CD4-positive, CD25-positive, alpha-beta regulatory T cell (primary cell): Measurements from ENCODE around the gene UBXN6. TPM values are rescaled to one million over a fixed set of nuclear protein-coding genes. Genes with fewer than 3 reads are reported as not detected.

Source experiments
- ATAC-seq, 2 donors: fragments of 150-1000 bp; cut with Tn5 transposase; one replicate each; pipeline ENCODE4 v1.10.0; 2021; ENCODE audit warnings: low read depth in 2 of 2, moderate number of reproducible peaks in 2 of 2, moderate library complexity in 1 of 2
- DNase-seq, 3 donors: peaks; one replicate each; pipeline versions ENCODE4 v3.0.0 to v3.0.0-alpha.2; 2012 to 2022; ENCODE audit warnings: mixed read lengths in 1 of 3
- H3K27ac ChIP-seq: one replicate; pipeline ENCODE4 v1.7.0; 2013; ENCODE audit warnings: mild to moderate bottlenecking, low read length; ENCODE audit not compliant: insufficient read depth, poor library complexity, severe bottlenecking
- H3K27me3 ChIP-seq: one replicate; pipeline ENCODE4 v1.7.0; 2013; ENCODE audit warnings: low read length; ENCODE audit not compliant: control insufficient read depth, insufficient read depth
- H3K36me3 ChIP-seq: one replicate; pipeline ENCODE4 v1.7.0; 2013; ENCODE audit warnings: mild to moderate bottlenecking, low read length, moderate library complexity; ENCODE audit not compliant: control insufficient read depth, insufficient read depth
- H3K4me1 ChIP-seq: 2 replicates; pipeline ENCODE4 v1.7.0; 2013; ENCODE audit warnings: mild to moderate bottlenecking, low read length; ENCODE audit not compliant: insufficient read depth, control insufficient read depth, poor library complexity, severe bottlenecking
- H3K4me3 ChIP-seq: one replicate; pipeline ENCODE4 v1.7.0; 2013; ENCODE audit warnings: low read depth, mild to moderate bottlenecking, low read length, moderate library complexity
- H3K9me3 ChIP-seq, 2 experiments: 1 replicate in 1 of 2; 2 replicates in 1 of 2; pipeline ENCODE4 v1.7.0; 2013; ENCODE audit warnings: low read length in 2 of 2, mild to moderate bottlenecking in 1 of 2, moderate library complexity in 1 of 2; ENCODE audit not compliant: control insufficient read depth in 2 of 2
- H3K27ac Mint-ChIP-seq, 3 donors: one replicate each; pipeline ENCODE4 v1.8.0; 2020 to 2022; ENCODE audit warnings: mild to moderate bottlenecking in 3 of 3, mixed read lengths in 3 of 3, moderate library complexity in 2 of 3
- H3K27me3 Mint-ChIP-seq: one replicate; pipeline ENCODE4 v1.8.0; 2022; ENCODE audit warnings: mild to moderate bottlenecking, mixed read lengths
- H3K36me3 Mint-ChIP-seq: one replicate; pipeline ENCODE4 v1.8.0; 2020; ENCODE audit warnings: mixed read lengths
- H3K4me1 Mint-ChIP-seq, 4 donors: one replicate each; pipeline ENCODE4 v1.8.0; 2020 to 2022; ENCODE audit warnings: mixed read lengths in 4 of 4, mild to moderate bottlenecking in 1 of 4
- H3K4me3 Mint-ChIP-seq, 4 donors: one replicate each; pipeline ENCODE4 v1.8.0; 2020 to 2022; ENCODE audit warnings: mild to moderate bottlenecking in 4 of 4, mixed read lengths in 4 of 4, moderate library complexity in 3 of 4
- H3K9me3 Mint-ChIP-seq, 7 donors: one replicate each; pipeline ENCODE4 v1.8.0; 2020 to 2022; ENCODE audit warnings: mixed read lengths in 7 of 7, mild to moderate bottlenecking in 3 of 7, moderate library complexity in 2 of 7
- polyA plus RNA-seq, 4 donors: library from polyadenylated mRNA; unstranded; fragments of 300-500 nt; fragmentation: Illumina TruSeq; gene quantifications; one replicate each; pipeline ENCODE4 v1.2.3, GENCODE V29; 2021
- total RNA-seq: library from RNA; stranded (reverse); gene quantifications from one replicate; pipeline ENCODE4 v1.2.3, GENCODE V29; 2022

Gene UBXN6
- total and polyA plus RNA-seq, 5 donors from 2014 or later = 4.6 to 54.2 (median 5.1) TPM

GRCh38 chr19:4452230-4452990, 5.2 kb downstream of the UBXN6 start:
- Histone ChIP-seq H3K9me3 (no peaks in the 10 kb centered on the region), H3K27me3 (no peaks in the 10 kb centered on the region), H3K36me3 (peaks cover 50% of the 10 kb centered on the region), H3K4me3 (no peak overlapping the region), H3K4me1 (peaks cover 16% of the 10 kb centered on the region), H3K27ac (no peak overlapping the region)
- no peak overlapping the region for H3K27ac Mint-ChIP-seq
- no peak for DNase-seq
- no peaks in the 10 kb centered on the region for H3K27me3 Mint-ChIP-seq
- peaks cover 0 to 19% (median 7%) of the 10 kb centered on the region in 4 donors for H3K4me1 Mint-ChIP-seq
- H3K36me3 Mint-ChIP-seq = peaks cover 9% of the 10 kb centered on the region
- no peaks in the 10 kb centered on the region for H3K9me3 Mint-ChIP-seq
- no peak for ATAC-seq
- no peak overlapping the region for H3K4me3 Mint-ChIP-seq

GRCh38 chr19:4449639-4450028, 8.0 kb downstream of the UBXN6 start:
- Histone ChIP-seq H3K27me3 (no peaks in the 10 kb centered on the region), H3K27ac (no peak overlapping the region), H3K36me3 (peaks cover 69% of the 10 kb centered on the region), H3K4me1 (no peaks in the 10 kb centered on the region), H3K4me3 (no peak overlapping the region), H3K9me3 (no peaks in the 10 kb centered on the region)
- H3K9me3 Mint-ChIP-seq = no peaks in the 10 kb centered on the region
- H3K27me3 Mint-ChIP-seq = no peaks in the 10 kb centered on the region
- H3K4me1 Mint-ChIP-seq = no peaks in the 10 kb centered on the region
- no peak overlapping the region for H3K4me3 Mint-ChIP-seq
- no peak overlapping the region for H3K27ac Mint-ChIP-seq
- no peak for DNase-seq
- ATAC-seq = no peak
- H3K36me3 Mint-ChIP-seq = peaks cover 12% of the 10 kb centered on the region

GRCh38 chr19:4449022-4449638, 8.5 kb downstream of the UBXN6 start:
- H3K36me3 Mint-ChIP-seq = peaks cover 12% of the 10 kb centered on the region
- no peaks in the 10 kb centered on the region for H3K9me3 ChIP-seq
- H3K9me3 Mint-ChIP-seq = no peaks in the 10 kb centered on the region
- H3K4me3 Mint-ChIP-seq = no peak overlapping the region
- H3K27me3 Mint-ChIP-seq = no peaks in the 10 kb centered on the region
- no peak overlapping the region for H3K27ac Mint-ChIP-seq
- no peaks in the 10 kb centered on the region for H3K4me1 ChIP-seq
- H3K4me1 Mint-ChIP-seq = no peaks in the 10 kb centered on the region
- H3K4me3 ChIP-seq = no peak overlapping the region
- no peak for DNase-seq
- no peaks in the 10 kb centered on the region for H3K27me3 ChIP-seq
- ATAC-seq = no peak
- peaks cover 69% of the 10 kb centered on the region for H3K36me3 ChIP-seq
- no peak overlapping the region for H3K27ac ChIP-seq

GRCh38 chr19:4448147-4448985, 9.2 kb downstream of the UBXN6 start:
- Histone ChIP-seq H3K36me3 (peaks cover 66% of the 10 kb centered on the region), H3K27ac (no peak overlapping the region), H3K9me3 (no peaks in the 10 kb centered on the region), H3K27me3 (no peaks in the 10 kb centered on the region), H3K4me1 (no peaks in the 10 kb centered on the region), H3K4me3 (no peak overlapping the region)
- ATAC-seq (no peak), DNase-seq (no peak)
- Mint-ChIP-seq H3K9me3 (no peaks in the 10 kb centered on the region), H3K36me3 (peaks cover 12% of the 10 kb centered on the region), H3K27me3 (no peaks in the 10 kb centered on the region), H3K4me3 (no peak overlapping the region), H3K27ac (peak overlapping the region in 1 of 3 donors; percentile 38), H3K4me1 (no peaks in the 10 kb centered on the region)

- Mint-ChIP-seq H3K9me3 (no peaks in the 10 kb centered on the region), H3K36me3 (peaks cover 12% of the 10 kb centered on the region), H3K27ac (no peak overlapping the region), H3K4me1 (no peaks in the 10 kb centered on the region), H3K27me3 (no peaks in the 10 kb centered on the region), H3K4me3 (no peak overlapping the region)
- DNase-seq = no peak
- Histone ChIP-seq H3K27me3 (no peaks in the 10 kb centered on the region), H3K4me3 (no peak overlapping the region), H3K27ac (no peak overlapping the region), H3K9me3 (no peaks in the 10 kb centered on the region), H3K36me3 (peaks cover 58% of the 10 kb centered on the region), H3K4me1 (no peaks in the 10 kb centered on the region)
- no peak for ATAC-seq
Observed at GRCh38 chr19:4447327-4448146, 10.1 kb downstream of the UBXN6 start.

- Mint-ChIP-seq H3K27me3 (no peaks in the 10 kb centered on the region), H3K27ac (no peak overlapping the region), H3K36me3 (peaks cover 12% of the 10 kb centered on the region), H3K4me1 (peaks cover 0 to 4% (median 0%) of the 10 kb centered on the region in 4 donors), H3K4me3 (no peak overlapping the region), H3K9me3 (no peaks in the 10 kb centered on the region)
- Histone ChIP-seq H3K4me1 (no peaks in the 10 kb centered on the region), H3K27ac (no peak overlapping the region), H3K36me3 (peaks cover 52% of the 10 kb centered on the region), H3K27me3 (no peaks in the 10 kb centered on the region), H3K9me3 (no peaks in the 10 kb centered on the region), H3K4me3 (no peak overlapping the region)
- DNase-seq (no peak), ATAC-seq (no peak)
Observed at GRCh38 chr19:4446704-4447200, 10.8 kb downstream of the UBXN6 start.
